Activated CD8-positive, alpha-beta memory T cell treated with anti-CD3 and anti-CD28 coated beads, Interleukin-2, amount 50 U/mL, for 48 hours (primary cell): ENCODE measurements around the gene SYT7.

ENCODE experiments used
- DNase-seq: peaks from one replicate; pipeline ENCODE4 v3.0.0-alpha.2; 2020

The SYT7 gene

DNA sequence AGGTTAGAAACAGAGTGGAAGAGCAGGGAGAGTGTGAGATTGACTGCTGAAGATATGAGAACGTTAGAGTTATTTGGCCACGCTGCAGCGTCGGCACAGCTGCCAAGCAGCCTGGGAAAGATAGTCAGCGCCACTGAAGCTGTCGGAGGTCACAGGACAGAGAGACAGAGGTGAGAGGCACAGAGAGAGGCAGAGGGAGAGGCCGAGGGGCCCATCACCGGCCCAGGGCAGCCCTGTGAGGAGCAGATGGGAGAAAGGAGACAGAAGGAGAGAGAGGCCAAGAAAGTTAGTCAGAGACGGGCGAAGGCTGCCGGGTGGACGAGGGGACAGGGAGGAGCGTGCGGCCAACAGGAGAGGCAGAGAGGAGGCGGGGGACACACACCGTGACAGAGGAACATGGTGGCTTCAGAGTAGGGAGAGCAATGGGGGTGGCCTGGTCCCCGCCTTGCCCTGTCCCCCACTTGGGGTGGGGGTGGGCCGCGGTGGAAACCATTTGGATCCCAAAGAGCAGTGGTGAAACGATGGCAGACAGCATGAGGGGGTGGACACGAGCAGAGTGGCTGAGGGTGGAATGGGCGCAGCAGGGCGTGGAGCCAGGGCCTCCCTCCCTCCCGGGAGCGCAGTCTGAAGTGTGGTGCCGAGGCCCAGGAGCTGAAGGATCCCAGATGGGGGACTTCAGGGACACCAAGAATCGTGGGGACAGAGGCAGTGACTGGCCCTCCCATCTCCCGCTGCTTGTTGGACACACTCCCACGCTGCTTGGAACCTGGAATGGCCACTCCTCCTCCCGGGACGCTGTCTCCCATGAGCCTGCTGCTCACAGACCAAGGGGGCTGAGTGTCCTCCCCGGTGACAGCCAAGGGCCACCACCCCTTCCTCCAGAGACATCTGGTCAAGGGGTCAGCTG lies 45.7 kb downstream of the SYT7 start:
- no peak for DNase-seq

DNA sequence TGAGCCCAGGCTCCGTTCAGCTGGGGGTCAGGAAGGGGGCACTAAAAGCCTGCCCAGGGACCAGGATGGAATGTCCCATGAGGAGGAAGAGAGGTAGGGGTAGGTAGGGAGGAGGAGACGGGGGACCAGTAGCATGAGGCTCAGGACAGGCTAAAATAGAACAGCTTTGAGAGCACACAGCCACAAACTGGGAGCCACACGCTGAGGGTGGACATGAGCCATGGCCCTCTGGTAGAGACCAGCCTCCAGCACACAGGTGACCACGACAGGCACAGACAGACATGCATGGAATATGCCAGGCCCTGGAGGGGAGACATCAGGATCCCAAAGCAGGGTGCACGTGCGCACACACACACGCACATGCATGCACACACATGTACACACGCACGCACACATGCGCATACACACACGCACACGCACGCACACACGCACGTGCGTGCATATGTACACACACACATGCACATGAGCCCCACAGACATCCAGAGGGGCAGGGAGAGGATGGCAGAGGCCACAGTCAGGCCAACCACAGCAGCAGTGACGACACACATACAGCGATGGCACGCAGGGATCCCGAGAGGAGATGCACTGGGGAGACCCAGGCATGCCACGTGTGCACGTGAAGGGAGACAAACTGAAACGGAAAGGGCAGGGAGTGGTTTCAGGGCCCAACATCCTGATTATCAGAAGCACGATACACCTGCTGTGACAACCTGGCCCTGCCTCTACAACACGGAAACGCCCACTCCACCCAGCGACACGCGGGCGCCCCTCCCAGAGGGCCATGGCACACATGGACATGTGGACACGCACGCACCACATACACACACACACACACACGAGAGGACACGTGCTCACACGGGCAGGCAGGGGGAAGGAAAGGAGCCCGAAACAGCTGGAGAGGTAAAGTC lies 46.6 kb downstream of the SYT7 start:
- DNase-seq: no peak

DNA sequence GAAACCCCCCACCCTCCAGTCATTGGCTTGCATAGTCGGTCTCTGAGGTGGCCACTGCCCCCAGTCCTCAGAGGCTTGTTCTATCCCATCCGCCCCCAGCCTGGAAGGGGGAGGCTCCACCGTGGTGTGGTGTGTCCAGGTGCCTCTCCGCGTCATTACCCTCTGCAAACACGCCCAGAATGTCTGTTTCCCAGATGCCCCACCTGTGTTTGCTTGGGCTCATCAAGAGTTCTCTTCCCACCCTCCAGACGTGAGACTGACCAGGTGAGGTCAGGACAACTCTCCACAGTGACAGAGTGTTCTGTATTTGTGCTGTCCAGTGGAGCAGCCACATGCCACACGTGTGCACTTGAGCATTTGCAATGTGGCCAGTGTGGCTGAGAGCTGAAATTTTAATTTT lies 47.5 kb downstream of the SYT7 start:
- DNase-seq: no peak

DNA sequence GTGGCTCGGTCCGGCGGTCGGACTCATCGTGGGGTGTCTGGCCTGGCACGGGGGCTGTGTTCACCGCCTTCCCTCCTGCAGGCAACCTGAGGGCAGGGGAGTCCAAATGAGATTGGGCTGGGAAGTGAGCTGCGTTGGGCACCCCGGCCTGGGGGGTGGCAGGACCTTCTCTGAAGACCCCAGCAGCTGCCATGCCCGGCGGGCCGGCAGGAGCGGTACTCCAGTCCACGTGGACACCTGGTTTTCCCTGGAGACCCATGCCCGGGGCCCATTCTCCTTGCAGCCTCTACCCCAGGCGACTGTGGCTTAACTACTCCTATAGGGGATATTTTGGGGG lies 47.9 kb downstream of the SYT7 start:
- no peak for DNase-seq

DNA sequence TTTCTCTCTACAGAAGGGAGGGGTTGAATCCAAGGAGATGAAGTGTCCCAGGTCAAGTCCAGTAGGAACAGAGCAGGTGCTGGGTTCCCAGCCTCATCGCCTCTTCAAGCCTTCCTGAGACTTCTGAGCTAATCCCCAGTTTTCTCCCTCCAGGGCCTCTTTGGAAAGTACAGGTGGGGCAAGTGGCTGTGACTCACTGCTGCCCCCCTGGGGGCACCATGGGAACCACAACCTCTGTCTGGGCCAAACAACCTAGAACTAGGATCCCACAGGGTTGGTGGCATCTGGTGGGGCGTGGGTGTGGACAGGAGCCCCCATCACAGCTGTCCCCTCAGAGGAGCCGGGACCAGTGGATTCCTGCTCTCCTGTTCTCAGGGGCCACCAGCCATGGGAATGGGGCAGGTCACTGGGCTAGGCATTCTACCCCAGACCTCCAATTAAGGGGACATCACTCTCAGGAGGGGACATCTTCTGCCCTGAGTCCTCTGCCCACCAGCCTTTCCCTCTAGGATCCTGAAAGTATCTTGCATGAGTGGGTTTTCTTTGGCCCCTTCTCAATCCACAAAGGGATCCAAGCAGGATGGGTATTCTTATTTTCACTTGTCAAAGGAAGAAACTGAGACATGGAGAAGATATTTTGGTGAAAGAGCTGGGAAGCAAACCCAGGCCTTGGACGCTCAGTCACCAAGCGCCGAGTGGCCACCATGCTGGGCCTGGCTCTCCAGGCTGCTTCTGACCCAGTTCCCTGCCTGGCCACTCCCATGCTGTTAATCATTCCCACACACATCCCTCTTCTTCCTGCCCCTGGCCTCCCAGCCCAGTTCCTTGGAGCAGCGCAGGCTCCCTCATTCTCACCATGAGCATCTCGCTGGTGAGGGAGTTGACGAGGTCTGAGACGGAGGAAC lies 48.5 kb downstream of the SYT7 start:
- DNase-seq: peak; percentile 67

DNA sequence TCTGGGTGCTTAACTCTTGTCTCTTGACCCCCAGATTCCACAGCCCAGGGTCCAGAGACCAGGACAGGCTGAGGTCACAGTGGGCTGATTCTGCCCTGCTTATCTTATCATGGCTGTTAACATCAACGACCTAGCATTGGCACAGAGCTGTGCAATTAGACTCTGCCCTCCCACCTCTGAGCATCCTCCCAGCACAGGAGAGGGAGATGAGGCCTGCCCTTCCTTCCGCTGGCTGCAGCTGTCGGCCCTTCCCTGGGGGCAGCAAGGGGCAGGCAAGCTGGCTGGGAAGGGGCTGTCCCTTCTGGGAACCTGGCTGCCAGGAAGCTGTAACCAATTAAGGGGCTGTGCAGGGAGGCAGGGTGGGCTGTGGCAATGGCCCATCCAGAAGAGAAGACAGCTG lies 49.8 kb downstream of the SYT7 start:
- no peak for DNase-seq

DNA sequence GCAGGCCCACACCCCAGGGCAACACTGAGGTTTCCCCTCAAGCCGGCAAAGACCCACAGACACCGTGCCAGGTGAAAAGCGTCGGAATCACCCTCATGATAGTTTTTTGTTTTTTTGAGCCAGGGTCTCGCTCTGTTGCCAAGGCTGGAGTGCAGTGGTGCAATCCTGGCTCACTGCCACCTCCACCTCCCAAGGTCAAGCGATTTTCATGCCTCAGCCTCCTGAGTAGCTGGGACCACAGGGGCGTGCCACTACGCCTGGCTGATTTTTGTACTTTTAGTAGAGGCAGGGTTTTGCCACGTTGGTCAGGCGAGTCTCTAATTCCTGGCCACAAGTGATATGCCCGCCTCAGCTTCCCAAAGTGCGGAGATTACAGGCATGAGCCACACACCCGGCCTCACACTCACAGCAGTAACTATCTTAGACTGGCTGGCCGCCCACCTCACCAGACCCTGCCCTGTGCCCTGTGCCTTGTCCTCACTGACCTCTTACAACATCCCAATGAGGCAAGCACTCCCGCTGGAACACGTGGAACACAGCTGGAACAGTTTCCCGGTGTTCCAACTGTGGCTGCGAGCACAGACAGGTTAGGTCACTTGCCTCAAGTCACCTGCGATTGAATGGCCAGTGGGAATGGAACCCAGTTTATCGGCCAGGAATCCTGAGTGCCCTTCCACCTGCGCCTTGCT lies 51.2 kb downstream of the SYT7 start:
- DNase-seq: no peak

DNA sequence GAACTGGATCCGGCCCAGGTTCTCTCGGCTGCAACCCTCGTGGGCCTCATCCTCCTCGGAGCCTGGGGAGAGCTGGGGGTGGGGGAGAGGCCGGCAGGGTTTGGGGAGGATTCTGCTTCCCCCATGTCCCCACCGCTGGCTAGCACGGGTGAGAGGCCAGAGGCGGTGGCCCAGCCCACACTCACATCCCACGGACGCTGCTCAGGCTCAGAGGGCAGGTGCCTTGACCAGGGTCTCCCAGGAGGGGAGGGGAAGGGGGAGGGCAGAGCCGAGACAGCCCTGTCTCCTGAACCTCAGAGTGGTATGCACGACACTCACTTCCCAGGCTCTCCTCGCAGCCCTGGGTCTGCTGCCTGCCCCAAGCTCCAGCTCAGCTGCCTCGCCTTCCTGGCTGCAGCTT lies 52.8 kb downstream of the SYT7 start:
- no peak for DNase-seq

DNA sequence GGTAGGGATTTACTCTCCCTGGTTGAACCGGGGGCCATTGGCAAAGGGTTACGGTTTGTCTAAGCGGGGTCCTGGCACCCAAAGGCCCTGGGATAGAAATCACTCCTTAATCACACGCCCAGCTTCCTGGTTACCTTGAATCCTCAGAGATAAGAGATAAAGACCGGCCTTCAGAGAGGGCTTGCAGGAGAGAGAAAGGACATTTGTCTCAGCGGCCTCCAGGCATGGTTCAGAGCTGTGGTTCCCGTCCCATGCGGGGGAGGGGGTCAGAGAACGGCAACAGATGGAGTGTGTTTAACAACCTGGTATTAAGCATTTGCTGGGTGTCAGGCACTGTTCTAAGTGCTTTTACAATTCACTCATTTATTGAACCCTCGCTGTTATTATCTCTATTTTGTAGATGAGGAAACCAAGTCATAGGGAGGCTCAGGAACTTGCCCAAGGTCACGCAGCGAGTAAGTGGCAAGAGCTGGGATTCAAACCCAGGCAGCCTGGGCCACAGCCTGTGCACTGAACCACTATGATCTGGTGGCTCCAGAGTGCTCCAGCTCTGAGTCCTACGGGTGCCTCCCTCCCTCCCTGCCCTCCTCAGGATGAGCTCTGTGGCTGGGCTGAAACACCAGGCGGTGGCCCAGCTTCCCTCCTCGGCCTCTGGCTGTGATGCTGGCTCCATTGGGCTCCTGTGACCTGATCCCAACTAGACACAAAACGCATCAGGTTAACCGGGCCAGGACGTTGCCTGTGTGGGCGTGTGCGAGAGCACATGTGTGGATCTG lies 53.7 kb downstream of the SYT7 start:
- DNase-seq: no peak

DNA sequence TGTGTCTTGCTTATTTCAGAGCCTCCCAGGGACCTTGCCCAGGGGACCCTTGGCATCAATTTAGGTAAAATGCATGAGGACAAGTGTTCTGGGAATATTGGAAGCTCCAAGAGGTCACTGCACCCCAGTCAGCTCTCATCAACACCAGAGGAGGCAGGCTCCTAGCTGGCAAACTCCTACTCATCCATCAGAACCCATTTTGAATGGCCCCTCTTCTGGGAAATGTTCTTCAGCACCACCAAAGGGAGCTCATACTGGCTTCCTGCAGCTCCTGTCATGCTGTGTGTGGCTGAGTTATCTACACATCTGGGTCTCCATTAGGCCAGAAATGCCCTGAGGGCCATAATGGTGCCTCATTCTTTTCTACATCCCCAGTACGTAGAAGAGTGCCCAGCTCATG lies 54.6 kb downstream of the SYT7 start:
- DNase-seq: no peak

DNA sequence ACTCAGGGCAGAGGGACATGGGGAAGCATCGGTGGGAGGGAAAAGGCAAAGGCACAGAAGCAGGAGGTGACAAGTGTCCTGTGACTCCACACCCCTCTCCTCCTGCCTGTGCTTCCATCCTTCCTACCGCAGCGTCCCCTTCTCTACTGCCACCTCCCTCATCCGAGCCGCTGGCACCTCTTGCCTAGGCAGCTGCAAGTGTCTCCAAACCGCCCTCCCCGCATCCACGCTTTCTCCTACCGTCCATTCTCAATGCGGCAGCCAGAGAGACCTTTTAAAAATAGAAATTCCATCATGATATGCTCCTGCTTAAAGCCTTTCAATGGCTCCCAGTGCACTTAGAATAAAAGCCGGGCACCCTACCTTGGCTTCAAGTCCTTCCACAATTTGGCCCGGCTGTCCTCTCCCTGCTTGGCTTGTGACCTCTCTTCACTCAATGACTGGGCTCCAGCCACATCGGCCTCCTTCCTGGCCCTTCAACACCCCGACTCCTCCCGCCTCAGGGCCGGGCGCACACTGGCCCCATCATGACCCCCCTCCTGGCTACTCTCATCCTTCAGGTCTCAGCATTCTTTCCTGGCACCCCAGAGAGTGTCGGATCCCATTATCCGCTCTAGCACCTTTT lies 55.8 kb downstream of the SYT7 start:
- no peak for DNase-seq

DNA sequence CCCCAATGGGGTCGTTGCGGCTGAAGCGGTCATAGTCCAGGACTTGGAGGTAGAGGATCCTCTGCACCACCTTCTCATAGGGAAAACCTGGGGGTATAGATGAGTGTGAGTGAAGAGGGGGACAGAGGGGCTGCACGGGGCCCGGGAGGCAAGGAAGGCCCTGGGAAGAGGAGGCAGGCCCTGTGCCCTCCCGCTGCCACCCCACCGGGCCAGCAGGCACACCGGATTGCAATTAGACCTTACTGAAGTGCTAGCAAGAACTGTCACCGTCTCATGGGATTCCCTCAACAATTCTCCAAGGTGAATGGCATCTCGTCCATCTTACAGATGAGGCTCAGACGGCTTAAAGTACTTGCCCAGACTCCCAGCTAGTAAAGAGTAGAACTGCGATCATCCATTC lies 56.4 kb downstream of the SYT7 start:
- no peak for DNase-seq

DNA sequence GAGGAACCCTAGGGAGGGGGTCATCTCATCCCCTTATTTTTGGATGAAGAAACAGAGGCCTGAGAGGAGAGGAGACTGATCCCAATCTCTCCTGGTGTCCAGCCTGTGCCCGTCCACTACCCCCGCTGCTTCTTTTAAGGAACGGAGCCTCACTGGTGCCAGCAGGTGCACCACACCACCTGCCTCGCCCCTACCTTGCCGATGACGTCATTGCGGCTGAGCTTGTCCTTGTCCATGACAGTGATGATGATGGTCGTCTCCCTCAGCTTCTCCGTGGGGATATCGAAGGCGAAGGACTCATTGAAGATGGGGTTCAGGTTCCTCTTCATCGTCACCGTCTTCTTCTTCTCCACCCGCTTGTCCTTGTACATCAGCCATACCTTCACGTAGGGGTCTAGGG lies 58.0 kb downstream of the SYT7 start:
- no peak for DNase-seq

DNA sequence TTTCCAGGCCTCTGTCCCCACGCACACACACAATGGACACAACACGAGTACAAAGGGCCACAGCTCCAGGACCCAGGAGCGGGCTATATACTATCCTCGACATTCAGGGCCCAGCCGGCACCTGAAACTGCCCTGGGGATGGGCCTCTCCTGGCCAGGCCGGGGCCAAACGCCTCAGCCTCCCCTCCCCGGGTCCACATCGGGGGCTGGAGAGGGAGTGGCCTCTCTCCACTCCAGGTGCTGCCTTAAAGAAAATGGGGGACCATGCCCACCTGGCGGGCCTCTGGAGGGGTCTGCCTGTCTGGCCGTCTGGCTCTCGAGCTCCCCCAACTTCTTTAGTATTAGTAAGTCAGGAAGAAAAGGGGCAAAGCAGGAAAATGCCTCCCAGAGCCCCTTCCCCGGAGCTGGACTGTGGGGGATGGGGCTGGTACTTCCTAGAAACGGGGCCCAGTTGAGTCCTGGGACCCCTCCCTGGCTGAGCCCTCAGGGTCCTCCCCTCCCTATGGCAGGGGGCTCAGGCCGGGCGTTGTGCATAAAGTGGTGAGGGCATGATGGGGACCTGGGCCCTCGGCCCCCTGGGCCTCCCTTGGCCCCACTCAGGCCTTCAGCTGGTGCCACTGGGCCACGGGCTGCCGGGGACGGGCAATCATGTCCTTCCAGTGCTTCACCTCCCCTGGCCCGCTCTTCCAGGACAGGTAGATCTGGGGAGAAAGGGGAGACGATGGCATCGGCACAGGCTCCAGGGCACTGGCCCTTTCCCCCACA lies 62.7 kb downstream of the SYT7 start:
- DNase-seq: no peak

DNA sequence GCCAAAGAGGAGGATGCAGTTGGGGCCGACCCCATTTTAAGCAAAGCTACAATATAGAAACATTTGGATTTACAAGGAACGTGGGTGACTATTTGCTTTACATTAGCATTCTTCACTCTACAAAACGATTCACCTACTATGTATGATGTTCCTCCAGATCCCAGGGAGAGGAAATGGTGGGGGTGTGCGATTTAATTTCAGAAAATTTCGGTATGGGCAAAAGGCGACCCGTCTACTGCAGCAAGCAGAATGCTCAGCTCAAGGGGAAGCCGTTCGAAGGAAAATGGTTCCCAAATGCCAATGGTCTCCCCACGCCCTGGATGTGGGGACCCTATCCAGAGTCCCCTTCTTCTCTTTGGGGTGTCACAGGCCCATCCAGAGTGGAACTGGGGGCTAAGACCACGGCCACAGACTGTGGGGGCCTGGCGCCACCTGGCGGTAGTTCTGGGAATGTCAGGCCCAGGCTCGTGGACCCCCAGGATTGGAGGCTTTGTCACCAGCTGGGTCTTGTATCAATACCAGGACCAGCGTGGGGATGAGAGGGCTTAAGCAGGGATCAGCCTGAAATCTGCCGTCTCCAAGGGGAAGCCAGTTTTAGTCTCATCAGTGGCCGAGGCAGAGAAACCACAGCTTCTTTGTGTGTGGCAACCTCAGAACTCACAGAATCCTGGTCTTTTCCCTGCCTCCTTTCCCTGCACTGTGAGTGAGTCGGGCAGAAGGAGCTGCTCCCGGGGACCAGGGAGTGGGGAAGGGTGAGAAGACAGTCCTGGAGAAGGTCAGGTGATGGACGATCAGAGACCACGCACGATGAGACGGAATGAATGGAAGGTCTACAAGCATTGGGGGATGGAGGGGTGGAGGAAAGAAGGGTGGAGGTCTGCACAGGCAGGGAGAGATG lies 64.0 kb downstream of the SYT7 start:
- peak; percentile 93 for DNase-seq

DNA sequence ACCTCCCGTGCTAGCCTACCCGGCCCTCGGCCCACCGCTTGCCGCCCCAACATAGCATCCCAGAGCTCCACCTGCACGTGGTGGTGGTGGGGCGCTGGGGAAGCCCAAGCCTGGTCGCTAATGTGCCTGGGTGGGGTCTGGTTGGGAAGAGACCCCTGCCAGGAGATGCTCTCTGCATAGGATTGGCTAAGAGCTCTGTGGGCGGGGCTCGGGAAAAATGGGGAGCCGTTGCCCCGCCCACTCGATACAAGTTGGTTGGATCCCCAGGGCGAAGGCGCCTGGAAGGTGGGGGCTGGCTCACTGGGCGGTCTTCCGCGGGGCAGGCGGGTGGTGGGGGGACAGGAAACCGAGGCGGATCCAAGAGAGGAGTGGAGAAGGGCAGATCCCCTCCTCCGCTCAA lies 64.7 kb downstream of the SYT7 start:
- DNase-seq: no peak

DNA sequence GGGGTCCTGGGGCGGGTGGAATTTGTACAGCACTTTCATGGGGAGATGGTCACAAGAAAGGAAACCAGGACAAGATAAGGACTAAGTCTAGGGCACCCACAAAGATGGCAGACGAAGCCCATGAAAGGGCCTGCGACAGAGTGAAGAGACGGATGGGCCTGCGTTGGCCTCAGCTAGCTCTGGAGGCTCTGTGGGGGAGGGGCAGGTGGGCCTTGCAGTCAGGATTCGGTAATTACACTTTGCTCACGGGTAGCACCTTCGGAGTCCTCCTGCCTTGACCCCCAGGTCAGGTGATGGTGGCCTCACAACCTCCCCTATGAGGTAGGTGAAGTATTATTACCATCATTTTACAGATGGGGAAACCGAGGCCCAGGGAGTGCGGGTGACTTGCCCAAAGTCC lies 65.2 kb downstream of the SYT7 start:
- DNase-seq: no peak

DNA sequence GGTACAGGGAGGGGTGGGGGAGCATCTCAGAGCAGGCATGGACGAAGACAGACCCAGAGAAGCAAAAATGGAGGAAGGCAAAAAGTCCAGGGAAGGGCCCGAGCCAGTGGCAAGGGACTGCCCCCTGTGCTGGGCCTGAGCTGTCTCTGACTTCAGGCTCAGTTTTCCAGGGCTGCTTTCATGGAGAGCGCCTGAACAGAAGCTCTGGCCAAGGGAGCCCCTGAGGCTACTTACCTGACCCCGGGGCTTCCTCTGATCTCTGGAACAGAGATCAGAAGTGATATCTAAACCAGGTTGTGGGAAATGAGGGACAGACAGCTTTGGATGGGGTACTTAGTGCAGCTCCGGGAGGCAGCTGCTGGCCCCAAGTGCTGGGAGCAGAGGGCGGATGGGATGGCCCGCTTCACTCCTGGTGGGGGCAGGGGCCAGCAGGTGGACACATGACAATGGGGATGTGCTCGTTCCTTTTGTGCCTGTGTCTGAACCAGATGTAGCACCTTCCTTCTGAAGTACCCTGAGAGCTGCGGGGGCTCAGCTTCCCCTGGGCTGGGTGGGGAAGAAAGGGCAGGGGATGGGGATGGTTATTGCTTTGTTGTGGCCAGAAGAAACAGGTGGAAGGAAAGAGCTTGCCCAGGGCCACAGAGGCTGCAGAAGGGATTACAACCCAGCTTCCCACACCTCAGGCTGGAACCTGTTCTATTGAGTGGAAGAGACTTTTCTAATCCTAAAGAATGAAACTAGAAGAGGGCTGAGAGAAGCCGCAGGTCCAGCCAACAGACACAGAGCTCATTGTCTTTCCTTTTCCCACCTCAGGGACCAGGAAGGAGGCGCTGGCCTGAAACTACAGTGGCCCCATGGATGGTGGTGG lies 66.6 kb downstream of the SYT7 start:
- DNase-seq: no peak
